ENCODE data around the gene SLC49A4.

The SLC49A4 gene

DNA sequence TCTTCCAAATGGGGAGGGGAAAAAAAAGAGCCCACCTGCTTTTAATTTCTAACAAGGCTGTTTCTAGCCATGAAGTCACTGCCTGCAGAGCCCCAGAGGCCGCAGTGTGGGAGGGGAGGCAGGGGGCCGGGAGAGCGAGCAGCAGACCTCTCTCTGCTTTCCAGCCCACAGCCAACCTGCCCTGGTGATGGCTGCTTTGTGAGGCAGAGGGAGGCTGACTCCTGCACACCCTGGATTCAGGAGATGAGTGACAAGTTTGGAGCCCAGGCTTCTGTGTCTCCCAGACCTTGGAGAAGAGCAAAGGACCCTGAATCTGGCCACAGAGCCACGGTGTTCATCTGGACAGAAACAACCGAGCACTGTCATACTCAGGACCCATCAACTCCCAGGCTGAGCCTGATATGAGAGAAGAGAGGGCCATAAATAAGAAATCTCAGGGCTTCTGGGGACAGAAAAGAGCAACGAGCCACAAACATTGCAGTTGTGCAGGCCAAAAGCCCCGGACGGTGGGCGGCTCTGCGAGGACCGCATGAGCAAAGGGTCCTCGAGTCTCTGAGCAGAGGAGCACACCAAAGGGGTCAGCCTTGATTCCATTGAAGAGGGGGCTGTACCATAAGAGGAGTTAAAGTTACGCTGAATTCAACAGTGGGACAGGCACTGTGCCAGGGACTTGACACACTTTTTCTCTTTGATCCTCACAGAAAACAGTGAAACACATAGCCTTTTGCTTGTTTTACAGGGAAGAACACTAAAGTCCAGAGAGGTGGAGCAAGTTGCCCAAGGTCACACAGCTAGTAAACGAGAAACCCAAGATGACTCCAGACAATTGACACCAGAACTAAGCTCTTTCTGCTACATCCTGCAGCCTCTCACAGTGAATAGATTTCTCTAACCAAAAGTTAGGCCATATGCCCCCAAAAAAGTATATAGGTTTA lies 135.5 kb downstream of the SLC49A4 start:
- no peak for DNase-seq (ENCODE audit: low spot score)
